OCI-LY3 (cell line): ENCODE measurements around the gene MKNK2.

Source experiments
- CTCF ChIP-seq: fragments of 200-600, 300-600 bp; sonication (generic); IDR thresholded peaks from 2 replicates; pipeline ENCODE4 v1.5.1; 2014; ENCODE audit warnings: antibody characterized with exemption, low read length, low read depth
- EZH2phosphoT487 ChIP-seq: fragments of 200-600 bp; shearing (Covaris generic); IDR thresholded peaks from 2 replicates; pipeline ENCODE4 v1.6.1; 2018; ENCODE audit warnings: antibody characterized with exemption, mixed run types, low read depth

- TF ChIP-seq CTCF = no peak
- TF ChIP-seq EZH2phosphoT487 = no peak
These were observed 49.1 kb upstream of the MKNK2 start for GRCh38 chr19:2099937-2100718.
